ENCODE results near the gene JARID2. TPM values are rescaled to one million over a fixed set of nuclear protein-coding genes. Genes with fewer than 3 reads are reported as not detected.

JARID2 gene
- total and polyA plus RNA-seq, 10 of the 15 experiments (the other 5 are each of a cell fraction or from before 2014, with no cell fraction given) = 4.2 to 21.6 (median 11.7) TPM

DNA sequence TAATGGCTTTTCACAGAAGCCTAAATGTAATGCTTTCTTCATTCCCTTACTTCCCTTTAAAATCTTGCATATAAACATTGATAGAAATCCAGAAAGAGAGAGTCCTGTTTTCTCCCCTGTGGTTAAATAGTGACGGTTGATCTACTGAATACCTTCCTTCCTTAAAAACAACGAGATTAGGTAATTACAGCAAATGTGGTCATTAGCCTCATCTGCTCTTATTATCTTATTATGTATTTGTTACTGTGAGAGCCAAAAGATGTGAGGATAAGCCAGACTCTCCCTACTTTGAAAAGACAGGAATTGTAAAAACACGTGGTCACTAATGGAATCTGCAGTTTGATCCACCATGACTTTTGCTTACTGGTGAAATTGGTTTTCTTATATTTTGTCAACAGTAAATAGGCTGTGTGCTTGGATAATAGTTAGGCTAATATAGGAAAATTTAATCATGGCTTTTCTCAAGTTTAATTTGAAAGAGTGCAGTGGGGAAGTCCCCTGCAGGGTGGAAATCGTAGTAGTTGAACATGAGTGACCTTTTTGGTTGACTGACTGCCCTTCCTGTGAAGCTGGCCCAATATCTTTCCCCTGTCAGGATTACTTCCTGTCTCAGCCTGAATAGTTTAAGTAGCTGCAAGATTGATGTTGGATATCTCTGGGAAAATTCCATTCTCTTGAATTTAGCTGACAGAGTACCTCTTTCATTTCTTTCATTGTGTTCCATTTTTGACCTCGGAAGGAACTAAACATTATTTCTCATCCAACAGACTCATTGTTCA is 62.8 kb downstream of the JARID2 start (continued):
- TF ChIP-seq, protein P1, sequence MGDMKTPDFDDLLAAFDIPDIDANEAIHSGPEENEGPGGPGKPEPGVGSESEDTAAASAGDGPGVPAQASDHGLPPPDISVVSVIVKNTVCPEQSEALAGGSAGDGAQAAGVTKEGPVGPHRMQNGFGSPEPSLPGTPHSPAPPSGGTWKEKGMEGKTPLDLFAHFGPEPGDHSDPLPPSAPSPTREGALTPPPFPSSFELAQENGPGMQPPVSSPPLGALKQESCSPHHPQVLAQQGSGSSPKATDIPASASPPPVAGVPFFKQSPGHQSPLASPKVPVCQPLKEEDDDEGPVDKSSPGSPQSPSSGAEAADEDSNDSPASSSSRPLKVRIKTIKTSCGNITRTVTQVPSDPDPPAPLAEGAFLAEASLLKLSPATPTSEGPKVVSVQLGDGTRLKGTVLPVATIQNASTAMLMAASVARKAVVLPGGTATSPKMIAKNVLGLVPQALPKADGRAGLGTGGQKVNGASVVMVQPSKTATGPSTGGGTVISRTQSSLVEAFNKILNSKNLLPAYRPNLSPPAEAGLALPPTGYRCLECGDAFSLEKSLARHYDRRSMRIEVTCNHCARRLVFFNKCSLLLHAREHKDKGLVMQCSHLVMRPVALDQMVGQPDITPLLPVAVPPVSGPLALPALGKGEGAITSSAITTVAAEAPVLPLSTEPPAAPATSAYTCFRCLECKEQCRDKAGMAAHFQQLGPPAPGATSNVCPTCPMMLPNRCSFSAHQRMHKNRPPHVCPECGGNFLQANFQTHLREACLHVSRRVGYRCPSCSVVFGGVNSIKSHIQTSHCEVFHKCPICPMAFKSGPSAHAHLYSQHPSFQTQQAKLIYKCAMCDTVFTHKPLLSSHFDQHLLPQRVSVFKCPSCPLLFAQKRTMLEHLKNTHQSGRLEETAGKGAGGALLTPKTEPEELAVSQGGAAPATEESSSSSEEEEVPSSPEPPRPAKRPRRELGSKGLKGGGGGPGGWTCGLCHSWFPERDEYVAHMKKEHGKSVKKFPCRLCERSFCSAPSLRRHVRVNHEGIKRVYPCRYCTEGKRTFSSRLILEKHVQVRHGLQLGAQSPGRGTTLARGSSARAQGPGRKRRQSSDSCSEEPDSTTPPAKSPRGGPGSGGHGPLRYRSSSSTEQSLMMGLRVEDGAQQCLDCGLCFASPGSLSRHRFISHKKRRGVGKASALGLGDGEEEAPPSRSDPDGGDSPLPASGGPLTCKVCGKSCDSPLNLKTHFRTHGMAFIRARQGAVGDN (IDR thresholded peaks at IDR 0.05) = peak; percentile 41
- TF ChIP-seq TAF1 (IDR thresholded peaks at IDR 0.05; ENCODE audit: borderline replicate concordance, low read depth, low read length) (no peak), KDM1A (IDR thresholded peaks at IDR 0.05; ENCODE audit: borderline replicate concordance) (no peak), E2F8 (IDR thresholded peaks at IDR 0.05; ENCODE audit: low read depth, partially characterized antibody) (no peak), MTA2 (IDR thresholded peaks at IDR 0.05; ENCODE audit: low read depth) (0 out of 2 replicates have a peak, but pooled peaks have one; percentile 51), RFX5 (IDR thresholded peaks at IDR 0.05; ENCODE audit: low read depth, low read length) (no peak), TCF3 (IDR thresholded peaks at IDR 0.05; ENCODE audit: borderline replicate concordance, insufficient read depth, low read depth, low read length) (no peak), FOXK2 (IDR thresholded peaks at IDR 0.05) (no peak), CREM (IDR thresholded peaks at IDR 0.05; ENCODE audit: low read depth) (peak; percentile 7; the same call in 1 of the 2 replicates), ETV6 (conservative IDR thresholded peaks at IDR 0.05 in 1 of 2, IDR thresholded peaks at IDR 0.05 in 1 of 2; ENCODE audit: borderline replicate concordance in 1 of 2, low read depth in 1 of 2) (0 out of 4 replicates have a peak, but pooled peaks of 1 of the 2 experiments have one; percentile 4), GABPA (IDR thresholded peaks at IDR 0.05; ENCODE audit: low read depth) (0 out of 2 replicates have a peak, but pooled peaks have one; percentile 51), RAD51 (IDR thresholded peaks at IDR 0.05) (peak; percentile 25; the same call in 1 of the 2 replicates), SMARCA5 (IDR thresholded peaks at IDR 0.05) (no peak), RELB (IDR thresholded peaks at IDR 0.05; ENCODE audit: low read depth) (peak; percentile 44; the same call in 1 of the 2 replicates), ZNF24 (IDR thresholded peaks at IDR 0.05) (peak; percentile 19; the same call in 1 of the 2 replicates), BRCA1 (IDR thresholded peaks at IDR 0.05; ENCODE audit: low read depth, low read length) (no peak)
- TF ChIP-seq, protein P2, sequence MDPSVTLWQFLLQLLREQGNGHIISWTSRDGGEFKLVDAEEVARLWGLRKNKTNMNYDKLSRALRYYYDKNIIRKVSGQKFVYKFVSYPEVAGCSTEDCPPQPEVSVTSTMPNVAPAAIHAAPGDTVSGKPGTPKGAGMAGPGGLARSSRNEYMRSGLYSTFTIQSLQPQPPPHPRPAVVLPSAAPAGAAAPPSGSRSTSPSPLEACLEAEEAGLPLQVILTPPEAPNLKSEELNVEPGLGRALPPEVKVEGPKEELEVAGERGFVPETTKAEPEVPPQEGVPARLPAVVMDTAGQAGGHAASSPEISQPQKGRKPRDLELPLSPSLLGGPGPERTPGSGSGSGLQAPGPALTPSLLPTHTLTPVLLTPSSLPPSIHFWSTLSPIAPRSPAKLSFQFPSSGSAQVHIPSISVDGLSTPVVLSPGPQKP (IDR thresholded peaks at IDR 0.05; ENCODE audit: low read depth, low read length) = no peak
- TF ChIP-seq, protein P3, sequence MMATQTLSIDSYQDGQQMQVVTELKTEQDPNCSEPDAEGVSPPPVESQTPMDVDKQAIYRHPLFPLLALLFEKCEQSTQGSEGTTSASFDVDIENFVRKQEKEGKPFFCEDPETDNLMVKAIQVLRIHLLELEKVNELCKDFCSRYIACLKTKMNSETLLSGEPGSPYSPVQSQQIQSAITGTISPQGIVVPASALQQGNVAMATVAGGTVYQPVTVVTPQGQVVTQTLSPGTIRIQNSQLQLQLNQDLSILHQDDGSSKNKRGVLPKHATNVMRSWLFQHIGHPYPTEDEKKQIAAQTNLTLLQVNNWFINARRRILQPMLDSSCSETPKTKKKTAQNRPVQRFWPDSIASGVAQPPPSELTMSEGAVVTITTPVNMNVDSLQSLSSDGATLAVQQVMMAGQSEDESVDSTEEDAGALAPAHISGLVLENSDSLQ (IDR thresholded peaks at IDR 0.05) = peak; percentile 54
